Hepatocyte (in vitro differentiated cells): ENCODE measurements around the gene ABCB8. TPM values are rescaled to one million over a fixed set of nuclear protein-coding genes. Genes with fewer than 3 reads are reported as not detected.
A peak's percentile ranks its signal among the peaks of the same experiment; 100 is the strongest.

Experiments
- DNase-seq: peaks from one replicate; pipeline ENCODE4 v3.0.0-alpha.2; 2016; ENCODE audit warnings: low spot score
- H2AFZ ChIP-seq: fragments of 200-600 bp; sonication (generic); 2 replicates; pipeline ENCODE4 v1.6.0; 2016; ENCODE audit warnings: antibody characterized with exemption, mild to moderate bottlenecking
- H3K27ac ChIP-seq: fragments of 200-600 bp; sonication (generic); 2 replicates; pipeline ENCODE4 v1.5.1; 2016; ENCODE audit warnings: mild to moderate bottlenecking
- H3K27me3 ChIP-seq: fragments of 200-600 bp; sonication (generic); 2 replicates; pipeline ENCODE4 v1.6.1; 2016
- H3K36me3 ChIP-seq: fragments of 200-600 bp; sonication (generic); replicated peaks from 2 replicates; pipeline ENCODE4 v1.5.1; 2016; ENCODE audit warnings: low read depth; ENCODE audit not compliant: insufficient read depth
- H3K4me1 ChIP-seq: fragments of 200-600 bp; sonication (generic); 2 replicates; pipeline ENCODE4 v1.5.1; 2016; ENCODE audit warnings: mild to moderate bottlenecking, moderate library complexity; ENCODE audit not compliant: insufficient read depth
- H3K4me2 ChIP-seq: fragments of 200-600 bp; sonication (generic); 2 replicates; pipeline ENCODE4 v1.6.0; 2016
- H3K4me3 ChIP-seq: fragments of 200-600 bp; sonication (generic); 2 replicates; pipeline ENCODE4 v1.5.1; 2016; ENCODE audit warnings: mild to moderate bottlenecking
- H3K79me2 ChIP-seq: fragments of 200-600 bp; sonication (generic); 2 replicates; pipeline ENCODE4 v1.6.0; 2017; ENCODE audit warnings: mild to moderate bottlenecking
- H3K9me2 ChIP-seq: fragments of 200-600 bp; sonication (generic); replicated peaks from 2 replicates; pipeline ENCODE4 v1.6.0; 2017; ENCODE audit warnings: mild to moderate bottlenecking; ENCODE audit not compliant: insufficient read depth
- H3K9me3 ChIP-seq: fragments of 200-600 bp; sonication (generic); 2 replicates; pipeline ENCODE4 v1.5.1; 2016; ENCODE audit warnings: low read depth, mild to moderate bottlenecking
- H4K20me1 ChIP-seq: fragments of 200-600 bp; sonication (generic); 2 replicates; pipeline ENCODE4 v1.6.0; 2016; ENCODE audit warnings: mild to moderate bottlenecking; ENCODE audit not compliant: insufficient read depth, poor library complexity, severe bottlenecking
- EZH2 ChIP-seq: fragments of 200-600 bp; sonication (generic); IDR thresholded peaks from 2 replicates; pipeline ENCODE4 v1.6.1; 2016; ENCODE audit warnings: antibody characterized with exemption, mild to moderate bottlenecking, borderline replicate concordance
- EZH2phosphoT487 ChIP-seq: fragments of 200-600 bp; sonication (generic); IDR thresholded peaks from one replicate; pipeline ENCODE4 v1.6.1; 2018; ENCODE audit warnings: antibody characterized with exemption, mild to moderate bottlenecking, low read depth, moderate library complexity; ENCODE audit not compliant: unreplicated experiment, severe bottlenecking
- WGBS: methylation state at CpG from one replicate; pipeline ENCODE4 v1.1.6; 2016; ENCODE audit warnings: low lambda C conversion rate; ENCODE audit errors: missing lambda C conversion rate; 5-methylcytosine and 5-hydroxymethylcytosine counted together
- polyA plus RNA-seq: library from polyadenylated mRNA; unstranded; fragments of >200 nt; fragmentation: Nextera tagmentation; extraction: Ambion mirVana; gene quantifications from 2 replicates; pipeline ENCODE4 v1.2.1, GENCODE V29; 2016
- total RNA-seq: library from RNA; depleted of rRNA; stranded (reverse); fragments of >200 nt; gene quantifications from 2 replicates; pipeline ENCODE4 v1.2.3, GENCODE V29; 2014
- TF ChIP-seq, protein P1 (sequence below): fragments of 200-600 bp; sonication (generic); IDR thresholded peaks from 2 replicates; pipeline ENCODE4 v1.5.1; 2016; ENCODE audit warnings: antibody characterized with exemption, mild to moderate bottlenecking; ENCODE audit not compliant: poor library complexity

The ABCB8 gene
- total and polyA plus RNA-seq, 2 experiments from 2014 or later = 24.4 to 32.6 TPM

DNA sequence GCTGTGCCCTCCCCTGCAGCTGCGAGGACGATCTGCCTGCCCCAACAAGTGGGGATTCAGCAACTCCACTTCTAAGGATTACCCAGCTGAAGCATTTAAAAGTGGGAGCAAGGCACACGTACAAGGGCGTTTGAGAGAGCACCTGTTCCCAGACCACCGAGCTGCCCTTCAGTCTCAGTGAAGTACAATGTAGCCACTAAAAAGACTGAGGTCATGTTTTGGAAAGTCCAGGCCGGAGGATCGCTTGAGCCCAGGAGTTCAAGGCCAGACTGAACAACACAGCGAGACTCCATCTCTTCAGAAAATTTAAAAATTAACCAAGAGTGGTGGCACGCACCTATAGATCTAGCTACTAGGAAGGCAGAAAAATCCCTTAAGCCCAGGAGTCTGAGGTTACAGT lies 22.7 kb upstream of the ABCB8 start:
- 80% methylated on average over 9 of the region's 9 CpGs for WGBS

DNA sequence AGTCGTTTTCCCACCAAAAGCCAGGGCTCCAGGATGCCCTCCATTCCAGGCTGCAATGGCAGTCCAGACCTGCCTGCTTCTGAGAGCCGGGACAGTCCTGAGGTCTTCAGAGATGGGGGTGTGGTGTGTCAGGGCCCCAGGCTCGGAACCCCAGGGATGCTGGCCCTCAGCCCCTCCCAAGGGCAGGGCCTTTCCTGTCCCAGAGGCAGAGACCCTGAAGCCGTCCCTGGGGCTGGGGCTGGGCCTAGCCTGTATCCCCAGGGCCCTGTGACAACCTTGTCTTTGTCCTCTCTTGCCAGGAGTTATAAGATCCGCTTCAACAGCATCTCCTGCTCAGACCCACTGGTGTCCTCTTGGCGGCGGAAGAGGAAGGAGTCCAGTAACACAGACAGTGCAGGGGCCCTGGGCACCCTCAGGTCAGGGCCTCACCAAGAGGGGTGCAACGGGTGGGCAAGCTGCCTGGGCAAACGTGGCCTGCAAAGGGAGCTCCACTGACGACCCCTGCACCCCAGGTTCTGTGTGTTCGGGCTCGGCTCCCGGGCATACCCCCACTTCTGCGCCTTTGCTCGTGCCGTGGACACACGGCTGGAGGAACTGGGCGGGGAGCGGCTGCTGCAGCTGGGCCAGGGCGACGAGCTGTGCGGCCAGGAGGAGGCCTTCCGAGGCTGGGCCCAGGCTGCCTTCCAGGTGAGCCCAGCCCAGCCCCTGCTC lies 21.5 kb upstream of the ABCB8 start:
- DNase-seq = peak; percentile 4
- no peak overlapping the region for H3K4me3 ChIP-seq
- no peak overlapping the region for H3K27ac ChIP-seq
- TF ChIP-seq EZH2 (no peak), EZH2phosphoT487 (no peak)
- TF ChIP-seq, protein P1, sequence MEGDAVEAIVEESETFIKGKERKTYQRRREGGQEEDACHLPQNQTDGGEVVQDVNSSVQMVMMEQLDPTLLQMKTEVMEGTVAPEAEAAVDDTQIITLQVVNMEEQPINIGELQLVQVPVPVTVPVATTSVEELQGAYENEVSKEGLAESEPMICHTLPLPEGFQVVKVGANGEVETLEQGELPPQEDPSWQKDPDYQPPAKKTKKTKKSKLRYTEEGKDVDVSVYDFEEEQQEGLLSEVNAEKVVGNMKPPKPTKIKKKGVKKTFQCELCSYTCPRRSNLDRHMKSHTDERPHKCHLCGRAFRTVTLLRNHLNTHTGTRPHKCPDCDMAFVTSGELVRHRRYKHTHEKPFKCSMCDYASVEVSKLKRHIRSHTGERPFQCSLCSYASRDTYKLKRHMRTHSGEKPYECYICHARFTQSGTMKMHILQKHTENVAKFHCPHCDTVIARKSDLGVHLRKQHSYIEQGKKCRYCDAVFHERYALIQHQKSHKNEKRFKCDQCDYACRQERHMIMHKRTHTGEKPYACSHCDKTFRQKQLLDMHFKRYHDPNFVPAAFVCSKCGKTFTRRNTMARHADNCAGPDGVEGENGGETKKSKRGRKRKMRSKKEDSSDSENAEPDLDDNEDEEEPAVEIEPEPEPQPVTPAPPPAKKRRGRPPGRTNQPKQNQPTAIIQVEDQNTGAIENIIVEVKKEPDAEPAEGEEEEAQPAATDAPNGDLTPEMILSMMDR = no peak
- H3K36me3 ChIP-seq = no peaks in the 10 kb centered on the region
- no peak overlapping the region for H2AFZ ChIP-seq
- H3K4me2 ChIP-seq = no peak overlapping the region
- no peaks in the 10 kb centered on the region for H3K9me2 ChIP-seq
- no peaks in the 10 kb centered on the region for H3K9me3 ChIP-seq
- H3K79me2 ChIP-seq = no peaks in the 10 kb centered on the region
- H4K20me1 ChIP-seq = no peaks in the 10 kb centered on the region
- WGBS = 93% methylated on average over 22 of the region's 23 CpGs
- H3K27me3 ChIP-seq = no peaks in the 10 kb centered on the region
- H3K4me1 ChIP-seq = peaks cover 14% of the 10 kb centered on the region

More for the DNA sequence above, 22.7 kb upstream of the ABCB8 start:
- Histone ChIP-seq H3K4me3 (no peak overlapping the region), H3K27ac (no peak overlapping the region), H3K27me3 (no peaks in the 10 kb centered on the region), H3K9me2 (no peaks in the 10 kb centered on the region), H3K79me2 (no peaks in the 10 kb centered on the region), H3K4me1 (peaks cover 13% of the 10 kb centered on the region), H3K36me3 (no peaks in the 10 kb centered on the region), H3K9me3 (no peaks in the 10 kb centered on the region), H2AFZ (no peak overlapping the region), H3K4me2 (no peak overlapping the region), H4K20me1 (no peaks in the 10 kb centered on the region)
- TF ChIP-seq, protein P1 = no peak
- no peak for TF ChIP-seq EZH2
- no peak for TF ChIP-seq EZH2phosphoT487
- DNase-seq = no peak

DNA sequence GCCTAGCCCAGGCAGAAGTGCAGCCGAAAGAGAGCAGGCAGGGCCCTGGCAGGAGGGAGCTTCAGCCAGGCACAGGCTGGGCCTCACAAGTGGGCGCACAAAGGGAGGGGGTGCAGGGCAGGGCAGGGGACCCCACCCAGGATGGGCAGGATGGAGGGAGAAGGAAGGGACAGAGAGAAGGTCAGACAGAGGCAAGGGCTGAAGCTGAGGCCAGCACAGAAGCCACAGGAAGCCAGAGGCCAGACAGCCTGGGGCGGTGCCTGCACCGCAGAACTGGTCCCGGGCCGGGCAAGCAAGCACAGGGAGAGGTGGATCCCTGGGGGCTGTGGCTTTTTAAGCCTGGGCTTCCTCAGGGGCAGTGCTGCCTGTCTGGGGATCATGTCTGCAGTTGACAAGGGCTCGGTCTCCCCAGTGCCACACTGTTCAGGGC lies 20.8 kb upstream of the ABCB8 start:
- Histone ChIP-seq H3K4me2 (no peak overlapping the region), H2AFZ (no peak overlapping the region)

More for the DNA sequence above, 20.8 kb upstream of the ABCB8 start:
- Histone ChIP-seq H3K9me3 (no peaks in the 10 kb centered on the region), H3K4me3 (no peak overlapping the region), H3K9me2 (no peaks in the 10 kb centered on the region), H3K27ac (no peak overlapping the region), H3K27me3 (no peaks in the 10 kb centered on the region), H3K4me1 (peaks cover 19% of the 10 kb centered on the region), H4K20me1 (no peaks in the 10 kb centered on the region), H3K79me2 (no peaks in the 10 kb centered on the region), H3K36me3 (no peaks in the 10 kb centered on the region)
- DNase-seq = no peak
- 65% methylated on average over 7 of the region's 7 CpGs for WGBS
- TF ChIP-seq, protein P1 = no peak
- no peak for TF ChIP-seq EZH2
- TF ChIP-seq EZH2phosphoT487 = no peak
